Panc1 (cell line): Measurements from ENCODE around the gene CCNI. TPM values are rescaled to one million over a fixed set of nuclear protein-coding genes. Genes with fewer than 3 reads are reported as not detected.

ENCODE experiments used
- ATAC-seq: fragments of 200-7000 bp; cut with Tn5 transposase; 2 replicates; pipeline ENCODE4 v1.9.1; 2020; ENCODE audit warnings: mild to moderate bottlenecking, moderate library complexity
- BruUV-seq: library from RNA; stranded (reverse); fragments of 400-500 nt; replicated peaks from 2 replicates; lab custom pipeline; 2021; lab: Mats Ljungman, UMichigan
- CTCF ChIA-PET: fragments of 300-600 bp; sonication (Branson Sonifier 250); formaldehyde crosslinking; loops from one replicate; lab custom pipeline; 2022; ENCODE audit warnings: antibody characterized with exemption; lab: Charles Lee
- POLR2A ChIA-PET: fragments of 300-600 bp; sonication (Branson Sonifier 250); formaldehyde crosslinking; loops from one replicate; lab custom pipeline; 2022; ENCODE audit warnings: antibody characterized with exemption; lab: Charles Lee
- DNase-seq: peaks from one replicate; pipeline ENCODE4 v3.0.0-alpha.2; 2010; ENCODE audit warnings: low read depth, low spot score
- H3K27ac ChIP-seq: 2 replicates; pipeline ENCODE4 v1.5.1; 2011; ENCODE audit warnings: mild to moderate bottlenecking, low read length, inconsistent platforms
- H3K27me3 ChIP-seq: fragments of 200-500 bp; sonication (Bioruptor generic); 2 replicates; pipeline ENCODE4 v1.6.0; 2014; ENCODE audit warnings: low read length, inconsistent platforms; ENCODE audit not compliant: control insufficient read depth, insufficient read depth
- H3K36me3 ChIP-seq: fragments of 200-500 bp; sonication (Bioruptor generic); 2 replicates; pipeline ENCODE4 v1.5.1; 2014; ENCODE audit warnings: inconsistent platforms, mild to moderate bottlenecking, low read length, moderate library complexity; ENCODE audit not compliant: control insufficient read depth, insufficient read depth
- H3K4me1 ChIP-seq: 2 replicates; pipeline ENCODE4 v1.5.1; 2011; ENCODE audit warnings: inconsistent platforms, mild to moderate bottlenecking, low read length, moderate library complexity; ENCODE audit not compliant: control insufficient read depth, insufficient read depth
- H3K4me3 ChIP-seq, 2 experiments: 2 replicates each; pipeline ENCODE4 v1.5.1; 2011 to 2012; ENCODE audit warnings: low read depth in 2 of 2, low read length in 2 of 2, mild to moderate bottlenecking in 2 of 2, inconsistent platforms in 1 of 2, moderate library complexity in 1 of 2
- H3K9me3 ChIP-seq: fragments of 200-500 bp; sonication (Bioruptor generic); 2 replicates; pipeline ENCODE4 v1.5.1; 2014; ENCODE audit warnings: low read depth, mild to moderate bottlenecking, inconsistent platforms, low read length, moderate library complexity; ENCODE audit not compliant: control insufficient read depth, insufficient read depth
- POLR2AphosphoS5 ChIP-seq: IDR thresholded peaks from 2 replicates; pipeline ENCODE4 v1.6.1; 2012; ENCODE audit warnings: mild to moderate bottlenecking, low read depth, low read length, moderate library complexity
- SIN3A ChIP-seq: IDR thresholded peaks from 2 replicates; pipeline ENCODE4 v1.6.1; 2012; ENCODE audit warnings: low read depth, mild to moderate bottlenecking, low read length, moderate library complexity, borderline replicate concordance; ENCODE audit not compliant: insufficient read depth
- TCF7L2 ChIP-seq: IDR thresholded peaks from 2 replicates; pipeline ENCODE4 v1.6.1; 2011; ENCODE audit warnings: mild to moderate bottlenecking, low read depth, low read length, inconsistent platforms
- in situ Hi-C: cut with HindIII; loops from 2 replicates; pipeline ENCODE4 v1.10.0; 2016; ENCODE audit warnings: low sequenced_read_pairs, low pct_unique_long_range_greater_than_20kb
- intact Hi-C: fragments of 100-400 bp; cut with micrococcal nuclease; formaldehyde crosslinking; loops from one replicate; pipeline ENCODE4 v1.10.0; 2022; ENCODE audit not compliant: unreplicated experiment
- total RNA-seq: library from RNA; stranded (reverse); gene quantifications from one replicate; pipeline ENCODE4 v1.2.1, GENCODE V29; 2021; ENCODE audit not compliant: unreplicated experiment
- TF ChIP-seq, protein P1 (sequence below), 2 experiments: IDR thresholded peaks; 2 replicates each; pipeline ENCODE4 v1.6.1; 2011 to 2012; ENCODE audit warnings: low read depth in 2 of 2, control low read depth in 1 of 2, low read length in 1 of 2, mild to moderate bottlenecking in 1 of 2, moderate library complexity in 1 of 2; ENCODE audit not compliant: insufficient read depth in 1 of 2
- TF ChIP-seq, protein P2 (sequence below): fragments of 450-650 bp; IDR thresholded peaks from 2 replicates; pipeline ENCODE4 v1.5.1; 2017; ENCODE audit warnings: mild to moderate bottlenecking

Gene CCNI
- total RNA-seq, 1 experiment from 2014 or later = 125 TPM

DNA sequence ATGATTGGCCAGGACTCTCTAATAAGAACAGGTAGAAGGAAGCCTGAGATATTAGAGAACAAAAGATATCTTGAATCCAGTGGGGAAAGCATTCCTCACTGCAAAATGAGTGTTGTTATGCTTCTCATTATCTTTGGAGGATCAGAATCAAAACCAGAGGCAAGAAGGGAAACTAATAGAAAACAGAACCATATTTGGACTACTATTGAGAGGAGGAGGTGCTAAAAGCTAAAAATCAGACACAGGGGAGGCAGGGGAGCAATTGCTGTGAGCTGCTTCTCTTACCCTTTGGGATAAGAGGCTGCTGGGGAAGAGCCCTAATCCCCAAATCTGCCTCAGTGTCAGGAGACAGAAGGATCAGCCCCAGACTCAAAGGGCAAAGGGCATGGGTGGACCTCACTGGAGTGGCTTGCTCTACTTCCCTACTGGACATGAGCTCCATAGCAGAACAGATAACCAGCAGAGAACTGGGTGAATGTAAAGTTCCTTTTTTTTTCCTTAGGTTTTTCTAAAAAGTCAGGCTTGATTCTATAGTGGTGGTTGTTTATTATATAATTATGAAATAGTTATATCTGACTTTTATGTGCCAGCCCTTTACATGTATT is 66.2 kb downstream of the CCNI start:
- TF ChIP-seq, protein P1, sequence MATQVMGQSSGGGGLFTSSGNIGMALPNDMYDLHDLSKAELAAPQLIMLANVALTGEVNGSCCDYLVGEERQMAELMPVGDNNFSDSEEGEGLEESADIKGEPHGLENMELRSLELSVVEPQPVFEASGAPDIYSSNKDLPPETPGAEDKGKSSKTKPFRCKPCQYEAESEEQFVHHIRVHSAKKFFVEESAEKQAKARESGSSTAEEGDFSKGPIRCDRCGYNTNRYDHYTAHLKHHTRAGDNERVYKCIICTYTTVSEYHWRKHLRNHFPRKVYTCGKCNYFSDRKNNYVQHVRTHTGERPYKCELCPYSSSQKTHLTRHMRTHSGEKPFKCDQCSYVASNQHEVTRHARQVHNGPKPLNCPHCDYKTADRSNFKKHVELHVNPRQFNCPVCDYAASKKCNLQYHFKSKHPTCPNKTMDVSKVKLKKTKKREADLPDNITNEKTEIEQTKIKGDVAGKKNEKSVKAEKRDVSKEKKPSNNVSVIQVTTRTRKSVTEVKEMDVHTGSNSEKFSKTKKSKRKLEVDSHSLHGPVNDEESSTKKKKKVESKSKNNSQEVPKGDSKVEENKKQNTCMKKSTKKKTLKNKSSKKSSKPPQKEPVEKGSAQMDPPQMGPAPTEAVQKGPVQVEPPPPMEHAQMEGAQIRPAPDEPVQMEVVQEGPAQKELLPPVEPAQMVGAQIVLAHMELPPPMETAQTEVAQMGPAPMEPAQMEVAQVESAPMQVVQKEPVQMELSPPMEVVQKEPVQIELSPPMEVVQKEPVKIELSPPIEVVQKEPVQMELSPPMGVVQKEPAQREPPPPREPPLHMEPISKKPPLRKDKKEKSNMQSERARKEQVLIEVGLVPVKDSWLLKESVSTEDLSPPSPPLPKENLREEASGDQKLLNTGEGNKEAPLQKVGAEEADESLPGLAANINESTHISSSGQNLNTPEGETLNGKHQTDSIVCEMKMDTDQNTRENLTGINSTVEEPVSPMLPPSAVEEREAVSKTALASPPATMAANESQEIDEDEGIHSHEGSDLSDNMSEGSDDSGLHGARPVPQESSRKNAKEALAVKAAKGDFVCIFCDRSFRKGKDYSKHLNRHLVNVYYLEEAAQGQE (IDR thresholded peaks at IDR 0.05; ENCODE audit: insufficient read depth in 1 of 2, low read depth in 2 of 2, low read length in 1 of 2) = no peak
- TF ChIP-seq, protein P2, sequence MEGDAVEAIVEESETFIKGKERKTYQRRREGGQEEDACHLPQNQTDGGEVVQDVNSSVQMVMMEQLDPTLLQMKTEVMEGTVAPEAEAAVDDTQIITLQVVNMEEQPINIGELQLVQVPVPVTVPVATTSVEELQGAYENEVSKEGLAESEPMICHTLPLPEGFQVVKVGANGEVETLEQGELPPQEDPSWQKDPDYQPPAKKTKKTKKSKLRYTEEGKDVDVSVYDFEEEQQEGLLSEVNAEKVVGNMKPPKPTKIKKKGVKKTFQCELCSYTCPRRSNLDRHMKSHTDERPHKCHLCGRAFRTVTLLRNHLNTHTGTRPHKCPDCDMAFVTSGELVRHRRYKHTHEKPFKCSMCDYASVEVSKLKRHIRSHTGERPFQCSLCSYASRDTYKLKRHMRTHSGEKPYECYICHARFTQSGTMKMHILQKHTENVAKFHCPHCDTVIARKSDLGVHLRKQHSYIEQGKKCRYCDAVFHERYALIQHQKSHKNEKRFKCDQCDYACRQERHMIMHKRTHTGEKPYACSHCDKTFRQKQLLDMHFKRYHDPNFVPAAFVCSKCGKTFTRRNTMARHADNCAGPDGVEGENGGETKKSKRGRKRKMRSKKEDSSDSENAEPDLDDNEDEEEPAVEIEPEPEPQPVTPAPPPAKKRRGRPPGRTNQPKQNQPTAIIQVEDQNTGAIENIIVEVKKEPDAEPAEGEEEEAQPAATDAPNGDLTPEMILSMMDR = no peak
- TF ChIP-seq SIN3A (no peak), TCF7L2 (no peak), POLR2AphosphoS5 (no peak)
- POLR2A ChIA-PET = no interaction called here
- ATAC-seq = no peak
- CTCF ChIA-PET = no interaction called here
- no peaks in the 10 kb centered on the region for H3K4me1 ChIP-seq
- DNase-seq = no peak
- no peak overlapping the region for H3K27ac ChIP-seq
- no peaks in the 10 kb centered on the region for H3K27me3 ChIP-seq
- BruUV-seq = TSS peak; percentile 14
- H3K36me3 ChIP-seq = no peaks in the 10 kb centered on the region; the same call in 1 of the 2 replicates
- no peaks in the 10 kb centered on the region for H3K9me3 ChIP-seq
- in situ Hi-C loops (no loop called here), intact Hi-C loops (no loop called here)
- H3K4me3 ChIP-seq = no peak overlapping the region

DNA sequence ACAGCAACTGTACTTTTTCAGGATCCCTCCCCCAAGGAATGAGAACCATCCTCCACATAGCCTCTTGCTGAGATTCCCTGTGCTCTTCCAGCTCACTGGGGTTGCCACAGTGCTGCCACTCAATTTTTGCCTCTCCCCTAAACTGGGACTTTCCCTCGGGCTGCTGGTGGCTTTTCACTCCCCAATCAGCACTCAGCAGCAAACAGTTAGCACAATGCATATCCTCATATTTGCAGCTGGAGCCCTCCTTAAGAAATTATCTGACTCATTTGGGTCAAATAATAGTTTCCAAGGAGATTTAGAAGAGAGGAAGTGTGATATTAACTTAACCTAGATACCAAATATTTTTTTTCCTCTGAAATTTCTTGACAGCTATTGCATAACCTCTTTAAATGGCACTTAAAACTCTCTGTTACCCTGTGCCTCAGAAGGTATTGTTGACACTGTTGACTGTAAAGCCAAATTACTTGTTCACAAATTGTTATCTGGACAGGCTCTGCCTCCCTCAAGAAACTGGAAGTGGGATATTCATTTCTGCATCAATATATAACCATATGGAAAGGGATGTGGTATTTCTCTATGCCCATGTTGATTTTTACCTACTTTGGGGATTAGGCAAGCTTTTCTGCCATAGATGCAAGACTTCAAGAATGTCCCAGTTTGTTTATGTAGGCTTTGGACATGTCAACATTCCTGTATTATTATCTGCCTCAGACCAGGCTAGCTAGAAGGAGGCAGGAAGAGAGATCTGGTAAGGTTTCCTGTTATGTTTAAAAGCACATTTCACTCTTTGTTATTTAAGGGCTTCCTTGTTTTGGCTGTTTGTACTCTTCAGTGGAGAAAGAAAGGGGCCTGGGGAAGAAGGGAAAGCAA is 68.2 kb downstream of the CCNI start:
- Histone ChIP-seq H3K9me3 (no peaks in the 10 kb centered on the region), H3K27me3 (no peaks in the 10 kb centered on the region), H3K27ac (no peak overlapping the region), H3K4me3 (no peak overlapping the region), H3K4me1 (no peaks in the 10 kb centered on the region), H3K36me3 (no peaks in the 10 kb centered on the region; the same call in 1 of the 2 replicates)
- no peak for TF ChIP-seq POLR2AphosphoS5
- no peak for TF ChIP-seq TCF7L2
- TF ChIP-seq, protein P1 (IDR thresholded peaks at IDR 0.05; ENCODE audit: insufficient read depth in 1 of 2, low read depth in 2 of 2, low read length in 1 of 2) = no peak
- no peak for TF ChIP-seq SIN3A
- TF ChIP-seq, protein P2 = no peak
- ChIA-PET POLR2A (no interaction called here), CTCF (no interaction called here)
- intact Hi-C loops = no loop called here
- no TSS peak for BruUV-seq
- in situ Hi-C loops = no loop called here
- ATAC-seq = no peak
- no peak for DNase-seq
